ENCODE measurements around the gene NCOA1. TPM values are rescaled to one million over a fixed set of nuclear protein-coding genes. Genes with fewer than 3 reads are reported as not detected.

The NCOA1 gene
- polyA plus RNA-seq, 1 of the 3 experiments (the other 2 are of a cell fraction) = 10.7 TPM

DNA sequence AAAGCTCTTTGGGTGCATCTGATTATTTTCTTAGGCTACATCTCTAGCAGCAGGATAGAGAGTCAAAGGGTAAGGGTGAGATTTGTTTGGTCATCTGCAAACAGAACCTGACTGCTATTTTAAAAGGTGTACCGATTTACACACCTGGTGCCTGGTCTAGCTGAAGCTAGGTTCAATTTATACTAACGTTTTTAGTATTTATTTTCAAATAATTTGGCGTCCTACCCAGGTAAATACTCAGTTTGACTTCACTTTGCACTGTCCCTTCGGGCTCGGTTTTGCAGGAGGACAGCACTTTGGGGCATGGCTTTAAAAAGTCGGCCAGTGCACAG lies 301.5 kb downstream of the NCOA1 start:
- H4K20me1 ChIP-seq (ENCODE audit: insufficient read depth) = no peaks in the 10 kb centered on the region
- H3K9ac ChIP-seq = peak overlapping the region; percentile 98
- peak overlapping the region; percentile 89 to 93 for H3K4me3 ChIP-seq (ENCODE audit: low read depth in 2 of 2, low read length in 1 of 2)
- no peaks in the 10 kb centered on the region for H3K27me3 ChIP-seq (ENCODE audit: insufficient read depth)
- no peak for DNase-seq
- peaks cover 42% of the 10 kb centered on the region for H3K79me2 ChIP-seq (ENCODE audit: insufficient read depth)
- ChIA-PET POLR2A (interaction anchor here (0.7 to 1.6 kb wide), 19 partner anchors 9 to 968 kb away, joined by 3 to 9 read pairs (median 3); partner anchors contain the start of genes NCOA1 and TP53I3), CTCF (interaction anchor here (0.5 to 4.4 kb wide), 24 partner anchors 9 to 708 kb away, joined by 3 to 31 read pairs (median 5); partner anchors contain the start of gene TP53I3)
- no peaks in the 10 kb centered on the region for H3K9me2 ChIP-seq
- peaks cover 4% of the 10 kb centered on the region for H3F3A ChIP-seq (replicated peaks; ENCODE audit: insufficient read depth)
- TF ChIP-seq MXI1 (IDR thresholded peaks at IDR 0.05; ENCODE audit: low read depth, low read length) = 0 out of 2 replicates have a peak, but pooled peaks have one; percentile 54
- TF ChIP-seq YY1 (IDR thresholded peaks at IDR 0.05; ENCODE audit: low read depth) = no peak
- TF ChIP-seq TAF1 (IDR thresholded peaks at IDR 0.05; ENCODE audit: borderline replicate concordance, low read depth, low read length) = no peak
- H3K36me3 ChIP-seq (replicated peaks in 1 of 2; ENCODE audit: control insufficient read depth in 1 of 2, insufficient read depth in 2 of 2, low read length in 1 of 2) = peaks cover 8 to 12% of the 10 kb centered on the region in 2 experiments
- WGBS (ENCODE audit: low lambda C conversion rate) = 5% methylated on average over 6 of the region's 6 CpGs
- H3K4me2 ChIP-seq = peak overlapping the region; percentile 80
- H2AFZ ChIP-seq (ENCODE audit: low read depth) = peak overlapping the region; percentile 86
- peaks cover 18 to 19% of the 10 kb centered on the region in 2 experiments; a peak in 3 of 4 replicates for H3K4me1 ChIP-seq (ENCODE audit: control insufficient read depth in 1 of 2, insufficient read depth in 2 of 2, low read depth in 1 of 2, low read length in 1 of 2)
- no peaks in the 10 kb centered on the region for H3K9me3 ChIP-seq
- peak overlapping the region; percentile 94 to 100 for H3K27ac ChIP-seq (ENCODE audit: low read depth in 2 of 2, low read length in 1 of 2)

- ChIA-PET POLR2A (interaction anchor here (0.7 to 1.6 kb wide), 20 partner anchors 10 to 968 kb away, joined by 3 to 9 read pairs (median 3); partner anchors contain the start of genes ATAD2B, NCOA1 and TP53I3), CTCF (interaction anchor here (0.6 to 4.4 kb wide), 23 partner anchors 14 to 709 kb away, joined by 3 to 31 read pairs (median 4); partner anchors contain the start of gene TP53I3)
- no peaks in the 10 kb centered on the region for H3K27me3 ChIP-seq (ENCODE audit: insufficient read depth)
- no peaks in the 10 kb centered on the region for H3K9me3 ChIP-seq
- no peaks in the 10 kb centered on the region for H3K9me2 ChIP-seq
- peak within 1 kb of the TSS; percentile 80 for H3K4me2 ChIP-seq
- peak; percentile 99 for DNase-seq
- 1% methylated on average over 70 of the region's 74 CpGs for WGBS (ENCODE audit: low lambda C conversion rate)
- peaks cover 4% of the 10 kb centered on the region for H3F3A ChIP-seq (replicated peaks; ENCODE audit: insufficient read depth)
- no peaks in the 10 kb centered on the region for H4K20me1 ChIP-seq (ENCODE audit: insufficient read depth)
- H3K4me3 ChIP-seq (ENCODE audit: low read depth in 2 of 2, low read length in 1 of 2) = peak within 1 kb of the TSS; percentile 89 to 93
- peaks cover 8 to 12% of the 10 kb centered on the region in 2 experiments for H3K36me3 ChIP-seq (replicated peaks in 1 of 2; ENCODE audit: control insufficient read depth in 1 of 2, insufficient read depth in 2 of 2, low read length in 1 of 2)
- peaks cover 18 to 19% of the 10 kb centered on the region in 2 experiments; a peak in 3 of 4 replicates for H3K4me1 ChIP-seq (ENCODE audit: control insufficient read depth in 1 of 2, insufficient read depth in 2 of 2, low read depth in 1 of 2, low read length in 1 of 2)
- peaks cover 48% of the 10 kb centered on the region for H3K79me2 ChIP-seq (ENCODE audit: insufficient read depth)
- H3K27ac ChIP-seq (ENCODE audit: low read depth in 2 of 2, low read length in 1 of 2) = peak within 1 kb of the TSS; percentile 94 to 100
- peak within 1 kb of the TSS; percentile 98 for H3K9ac ChIP-seq
- H2AFZ ChIP-seq (ENCODE audit: low read depth) = peak within 1 kb of the TSS; percentile 86
- TF ChIP-seq RFX5 (IDR thresholded peaks at IDR 0.05; ENCODE audit: low read length) (no peak; the same call in 1 of the 2 replicates), TAF1 (IDR thresholded peaks at IDR 0.05; ENCODE audit: borderline replicate concordance, low read depth, low read length) (peak; percentile 95), CTCF (IDR thresholded peaks at IDR 0.05) (peak; percentile 70), CHD2 (IDR thresholded peaks at IDR 0.05; ENCODE audit: low read length, partially characterized antibody) (peak; percentile 9), MEF2A (IDR thresholded peaks at IDR 0.05; ENCODE audit: borderline replicate concordance, low read depth) (no peak), RCOR1 (IDR thresholded peaks at IDR 0.05; ENCODE audit: low read length) (no peak; the same call in none of the 2 replicates), NRF1 (IDR thresholded peaks at IDR 0.05; ENCODE audit: low read depth, low read length) (peak; percentile 93), RAD21 (IDR thresholded peaks at IDR 0.05; ENCODE audit: low read length) (peak; percentile 59), SIN3A (IDR thresholded peaks at IDR 0.05; ENCODE audit: borderline replicate concordance, low read depth, low read length) (peak; percentile 96), FOXM1 (IDR thresholded peaks at IDR 0.05; ENCODE audit: low read depth) (no peak), TCF12 (IDR thresholded peaks at IDR 0.05) (peak; percentile 20; the same call in 1 of the 2 replicates), GATA2 (CRISPR knock-in tag; IDR thresholded peaks at IDR 0.05) (no peak), FOSL2 (IDR thresholded peaks at IDR 0.05; ENCODE audit: borderline replicate concordance, low read depth) (no peak; the same call in 1 of the 2 replicates), TEAD4 (IDR thresholded peaks at IDR 0.05; ENCODE audit: borderline replicate concordance, insufficient read depth) (no peak), ZBTB33 (IDR thresholded peaks at IDR 0.05; ENCODE audit: borderline replicate concordance, low read depth) (no peak), POLR2AphosphoS5 (IDR thresholded peaks at IDR 0.05; ENCODE audit: low read depth, low read length) (peak; percentile 76), JUND (IDR thresholded peaks at IDR 0.05) (no peak), YY1 (IDR thresholded peaks at IDR 0.05; ENCODE audit: low read depth) (peak; percentile 100)
- TF ChIP-seq, protein P1, sequence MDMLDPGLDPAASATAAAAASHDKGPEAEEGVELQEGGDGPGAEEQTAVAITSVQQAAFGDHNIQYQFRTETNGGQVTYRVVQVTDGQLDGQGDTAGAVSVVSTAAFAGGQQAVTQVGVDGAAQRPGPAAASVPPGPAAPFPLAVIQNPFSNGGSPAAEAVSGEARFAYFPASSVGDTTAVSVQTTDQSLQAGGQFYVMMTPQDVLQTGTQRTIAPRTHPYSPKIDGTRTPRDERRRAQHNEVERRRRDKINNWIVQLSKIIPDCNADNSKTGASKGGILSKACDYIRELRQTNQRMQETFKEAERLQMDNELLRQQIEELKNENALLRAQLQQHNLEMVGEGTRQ (IDR thresholded peaks at IDR 0.05; ENCODE audit: borderline replicate concordance, low read depth, low read length) = no peak
Measured at GRCh38 chr2:24792874-24793760, 302.1 kb downstream of the NCOA1 start, which contains the start of the genes CENPO and PTRHD1. Gene CENPO, plus strand, starts transcription at chr2:24793425. Its CDS starts 495 bp downstream, at chr2:24793920. Gene PTRHD1, minus strand, starts transcription at chr2:24793391. Its CDS starts 14 bp downstream, at chr2:24793377.
